Panc1 (cell line): ENCODE measurements around the gene STX1A. TPM values are rescaled to one million over a fixed set of nuclear protein-coding genes. Genes with fewer than 3 reads are reported as not detected.
A peak's percentile ranks its signal among the peaks of the same experiment; 100 is the strongest.

Experiments used
- ATAC-seq: fragments of 200-7000 bp; cut with Tn5 transposase; 2 replicates; pipeline ENCODE4 v1.9.1; 2020; ENCODE audit warnings: mild to moderate bottlenecking, moderate library complexity
- BruUV-seq: library from RNA; stranded (reverse); fragments of 400-500 nt; replicated peaks from 2 replicates; lab custom pipeline; 2021; lab: Mats Ljungman, UMichigan
- CTCF ChIA-PET: fragments of 300-600 bp; sonication (Branson Sonifier 250); formaldehyde crosslinking; loops from one replicate; lab custom pipeline; 2022; ENCODE audit warnings: antibody characterized with exemption; lab: Charles Lee
- POLR2A ChIA-PET: fragments of 300-600 bp; sonication (Branson Sonifier 250); formaldehyde crosslinking; loops from one replicate; lab custom pipeline; 2022; ENCODE audit warnings: antibody characterized with exemption; lab: Charles Lee
- DNase-seq: peaks from one replicate; pipeline ENCODE4 v3.0.0-alpha.2; 2010; ENCODE audit warnings: low read depth, low spot score
- H3K27ac ChIP-seq: 2 replicates; pipeline ENCODE4 v1.5.1; 2011; ENCODE audit warnings: mild to moderate bottlenecking, low read length, inconsistent platforms
- H3K27me3 ChIP-seq: fragments of 200-500 bp; sonication (Bioruptor generic); 2 replicates; pipeline ENCODE4 v1.6.0; 2014; ENCODE audit warnings: low read length, inconsistent platforms; ENCODE audit not compliant: control insufficient read depth, insufficient read depth
- H3K36me3 ChIP-seq: fragments of 200-500 bp; sonication (Bioruptor generic); 2 replicates; pipeline ENCODE4 v1.5.1; 2014; ENCODE audit warnings: inconsistent platforms, mild to moderate bottlenecking, low read length, moderate library complexity; ENCODE audit not compliant: control insufficient read depth, insufficient read depth
- H3K4me1 ChIP-seq: 2 replicates; pipeline ENCODE4 v1.5.1; 2011; ENCODE audit warnings: inconsistent platforms, mild to moderate bottlenecking, low read length, moderate library complexity; ENCODE audit not compliant: control insufficient read depth, insufficient read depth
- H3K4me3 ChIP-seq, 2 experiments: 2 replicates each; pipeline ENCODE4 v1.5.1; 2011 to 2012; ENCODE audit warnings: low read depth in 2 of 2, low read length in 2 of 2, mild to moderate bottlenecking in 2 of 2, inconsistent platforms in 1 of 2, moderate library complexity in 1 of 2
- H3K9me3 ChIP-seq: fragments of 200-500 bp; sonication (Bioruptor generic); 2 replicates; pipeline ENCODE4 v1.5.1; 2014; ENCODE audit warnings: low read depth, mild to moderate bottlenecking, inconsistent platforms, low read length, moderate library complexity; ENCODE audit not compliant: control insufficient read depth, insufficient read depth
- POLR2AphosphoS5 ChIP-seq: IDR thresholded peaks from 2 replicates; pipeline ENCODE4 v1.6.1; 2012; ENCODE audit warnings: mild to moderate bottlenecking, low read depth, low read length, moderate library complexity
- SIN3A ChIP-seq: IDR thresholded peaks from 2 replicates; pipeline ENCODE4 v1.6.1; 2012; ENCODE audit warnings: low read depth, mild to moderate bottlenecking, low read length, moderate library complexity, borderline replicate concordance; ENCODE audit not compliant: insufficient read depth
- TCF7L2 ChIP-seq: IDR thresholded peaks from 2 replicates; pipeline ENCODE4 v1.6.1; 2011; ENCODE audit warnings: mild to moderate bottlenecking, low read depth, low read length, inconsistent platforms
- in situ Hi-C: cut with HindIII; loops from 2 replicates; pipeline ENCODE4 v1.10.0; 2016; ENCODE audit warnings: low sequenced_read_pairs, low pct_unique_long_range_greater_than_20kb
- intact Hi-C: fragments of 100-400 bp; cut with micrococcal nuclease; formaldehyde crosslinking; loops from one replicate; pipeline ENCODE4 v1.10.0; 2022; ENCODE audit not compliant: unreplicated experiment
- total RNA-seq: library from RNA; stranded (reverse); gene quantifications from one replicate; pipeline ENCODE4 v1.2.1, GENCODE V29; 2021; ENCODE audit not compliant: unreplicated experiment
- TF ChIP-seq, protein P1 (sequence below), 2 experiments: IDR thresholded peaks; 2 replicates each; pipeline ENCODE4 v1.6.1; 2011 to 2012; ENCODE audit warnings: low read depth in 2 of 2, control low read depth in 1 of 2, low read length in 1 of 2, mild to moderate bottlenecking in 1 of 2, moderate library complexity in 1 of 2; ENCODE audit not compliant: insufficient read depth in 1 of 2
- TF ChIP-seq, protein P2 (sequence below): fragments of 450-650 bp; IDR thresholded peaks from 2 replicates; pipeline ENCODE4 v1.5.1; 2017; ENCODE audit warnings: mild to moderate bottlenecking

Gene STX1A
- total RNA-seq, 1 experiment from 2014 or later: 80.9 TPM

DNA sequence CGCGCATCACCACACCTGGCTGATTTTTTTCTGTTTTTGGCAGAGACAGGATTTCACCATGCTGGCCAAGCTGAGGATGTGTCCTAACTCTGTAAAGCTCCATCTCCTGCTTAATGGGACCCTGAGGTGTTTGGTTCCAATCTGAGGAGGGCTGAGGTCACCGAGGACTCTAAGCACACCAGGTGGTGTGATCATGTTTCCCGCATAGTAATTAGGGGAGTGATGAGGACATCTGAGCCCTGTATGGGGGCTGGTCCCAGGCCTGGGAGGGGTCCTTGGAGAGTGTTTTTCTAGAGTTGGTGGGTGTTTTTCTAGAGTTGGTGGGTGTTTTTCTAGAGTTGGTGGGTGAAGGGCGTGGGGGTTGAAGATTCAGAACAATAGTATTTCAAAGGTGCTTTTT, 22.1 kb upstream of the STX1A start:
- DNase-seq (no peak), ATAC-seq (no peak)
- ChIA-PET CTCF (no interaction called here), POLR2A (interaction anchor here (1.4 kb wide), 1 partner anchor 90 kb away, joined by 3 read pairs; no protein-coding TSS in a partner anchor)
- TF ChIP-seq SIN3A: no peak
- TF ChIP-seq, protein P1, sequence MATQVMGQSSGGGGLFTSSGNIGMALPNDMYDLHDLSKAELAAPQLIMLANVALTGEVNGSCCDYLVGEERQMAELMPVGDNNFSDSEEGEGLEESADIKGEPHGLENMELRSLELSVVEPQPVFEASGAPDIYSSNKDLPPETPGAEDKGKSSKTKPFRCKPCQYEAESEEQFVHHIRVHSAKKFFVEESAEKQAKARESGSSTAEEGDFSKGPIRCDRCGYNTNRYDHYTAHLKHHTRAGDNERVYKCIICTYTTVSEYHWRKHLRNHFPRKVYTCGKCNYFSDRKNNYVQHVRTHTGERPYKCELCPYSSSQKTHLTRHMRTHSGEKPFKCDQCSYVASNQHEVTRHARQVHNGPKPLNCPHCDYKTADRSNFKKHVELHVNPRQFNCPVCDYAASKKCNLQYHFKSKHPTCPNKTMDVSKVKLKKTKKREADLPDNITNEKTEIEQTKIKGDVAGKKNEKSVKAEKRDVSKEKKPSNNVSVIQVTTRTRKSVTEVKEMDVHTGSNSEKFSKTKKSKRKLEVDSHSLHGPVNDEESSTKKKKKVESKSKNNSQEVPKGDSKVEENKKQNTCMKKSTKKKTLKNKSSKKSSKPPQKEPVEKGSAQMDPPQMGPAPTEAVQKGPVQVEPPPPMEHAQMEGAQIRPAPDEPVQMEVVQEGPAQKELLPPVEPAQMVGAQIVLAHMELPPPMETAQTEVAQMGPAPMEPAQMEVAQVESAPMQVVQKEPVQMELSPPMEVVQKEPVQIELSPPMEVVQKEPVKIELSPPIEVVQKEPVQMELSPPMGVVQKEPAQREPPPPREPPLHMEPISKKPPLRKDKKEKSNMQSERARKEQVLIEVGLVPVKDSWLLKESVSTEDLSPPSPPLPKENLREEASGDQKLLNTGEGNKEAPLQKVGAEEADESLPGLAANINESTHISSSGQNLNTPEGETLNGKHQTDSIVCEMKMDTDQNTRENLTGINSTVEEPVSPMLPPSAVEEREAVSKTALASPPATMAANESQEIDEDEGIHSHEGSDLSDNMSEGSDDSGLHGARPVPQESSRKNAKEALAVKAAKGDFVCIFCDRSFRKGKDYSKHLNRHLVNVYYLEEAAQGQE (IDR thresholded peaks at IDR 0.05; ENCODE audit: insufficient read depth in 1 of 2, low read depth in 2 of 2, low read length in 1 of 2): no peak
- TF ChIP-seq TCF7L2: no peak
- BruUV-seq: no TSS peak
- H3K4me1 ChIP-seq: peaks cover 53% of the 10 kb centered on the region
- H3K27ac ChIP-seq: peak overlapping the region; percentile 74; the same call in 1 of the 2 replicates
- peaks cover 5% of the 10 kb centered on the region; the same call in 1 of the 2 replicates for H3K36me3 ChIP-seq
- H3K9me3 ChIP-seq: no peaks in the 10 kb centered on the region
- H3K27me3 ChIP-seq: no peaks in the 10 kb centered on the region
- intact Hi-C loops: no loop called here
- in situ Hi-C loops: no loop called here
- no peak overlapping the region for H3K4me3 ChIP-seq

DNA sequence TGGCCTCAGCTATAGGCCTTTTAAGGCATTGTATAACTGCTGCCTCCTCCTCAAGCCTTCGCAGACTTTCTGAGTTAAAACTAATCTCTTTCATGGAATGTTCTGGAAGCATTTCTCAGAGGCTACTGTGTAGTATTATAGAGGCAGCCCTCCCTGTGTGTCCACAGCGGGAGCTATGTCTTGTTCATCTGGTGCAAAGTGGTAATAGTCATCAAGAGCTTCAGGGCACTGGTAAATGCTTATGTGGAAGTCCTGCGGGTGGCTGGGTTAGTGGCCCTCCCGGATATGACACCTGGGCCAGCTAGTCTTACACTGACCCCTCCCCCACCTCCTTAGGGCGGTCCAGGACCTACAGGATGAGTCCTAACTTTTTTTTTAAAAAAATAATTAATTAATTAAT, 21.3 kb upstream of the STX1A start:
- H3K27me3 ChIP-seq: no peaks in the 10 kb centered on the region
- H3K27ac ChIP-seq: peak overlapping the region; percentile 62
- no peak for ATAC-seq
- no peaks in the 10 kb centered on the region for H3K9me3 ChIP-seq
- H3K36me3 ChIP-seq: peaks cover 5% of the 10 kb centered on the region; the same call in 1 of the 2 replicates
- H3K4me1 ChIP-seq: peaks cover 54% of the 10 kb centered on the region
- no peak for DNase-seq
- intact Hi-C loops: no loop called here
- H3K4me3 ChIP-seq: no peak overlapping the region
- CTCF ChIA-PET: interaction anchor here (0.6 kb wide), 1 partner anchor 75 kb away, joined by 5 read pairs; no protein-coding TSS in a partner anchor
- POLR2A ChIA-PET: interaction anchor here (0.5 to 1.6 kb wide), 4 partner anchors 83 to 91 kb away, joined by 3 to 7 read pairs (median 4); no protein-coding TSS in a partner anchor
- TF ChIP-seq SIN3A (no peak), TCF7L2 (no peak), POLR2AphosphoS5 (no peak)
- TF ChIP-seq, protein P1 (IDR thresholded peaks at IDR 0.05; ENCODE audit: insufficient read depth in 1 of 2, low read depth in 2 of 2, low read length in 1 of 2): no peak
- TF ChIP-seq, protein P2, sequence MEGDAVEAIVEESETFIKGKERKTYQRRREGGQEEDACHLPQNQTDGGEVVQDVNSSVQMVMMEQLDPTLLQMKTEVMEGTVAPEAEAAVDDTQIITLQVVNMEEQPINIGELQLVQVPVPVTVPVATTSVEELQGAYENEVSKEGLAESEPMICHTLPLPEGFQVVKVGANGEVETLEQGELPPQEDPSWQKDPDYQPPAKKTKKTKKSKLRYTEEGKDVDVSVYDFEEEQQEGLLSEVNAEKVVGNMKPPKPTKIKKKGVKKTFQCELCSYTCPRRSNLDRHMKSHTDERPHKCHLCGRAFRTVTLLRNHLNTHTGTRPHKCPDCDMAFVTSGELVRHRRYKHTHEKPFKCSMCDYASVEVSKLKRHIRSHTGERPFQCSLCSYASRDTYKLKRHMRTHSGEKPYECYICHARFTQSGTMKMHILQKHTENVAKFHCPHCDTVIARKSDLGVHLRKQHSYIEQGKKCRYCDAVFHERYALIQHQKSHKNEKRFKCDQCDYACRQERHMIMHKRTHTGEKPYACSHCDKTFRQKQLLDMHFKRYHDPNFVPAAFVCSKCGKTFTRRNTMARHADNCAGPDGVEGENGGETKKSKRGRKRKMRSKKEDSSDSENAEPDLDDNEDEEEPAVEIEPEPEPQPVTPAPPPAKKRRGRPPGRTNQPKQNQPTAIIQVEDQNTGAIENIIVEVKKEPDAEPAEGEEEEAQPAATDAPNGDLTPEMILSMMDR: no peak
- in situ Hi-C loops: no loop called here
- BruUV-seq: no TSS peak
